SK-MEL-5 (cell line): ENCODE results near the gene JAK2. TPM values are rescaled to one million over a fixed set of nuclear protein-coding genes. Genes with fewer than 3 reads are reported as not detected.
"Not testable (repeated sequence)": the region's sequence is repeated elsewhere in the genome, so short reads cannot be mapped to it uniquely, and the experiment has no call there.

Experiments
- DNase-seq: peaks from one replicate; pipeline ENCODE4 v3.0.0-alpha.2; 2016; ENCODE audit warnings: low read depth, low spot score
- in situ Hi-C: cut with HindIII; loops from 2 replicates; pipeline ENCODE4 v1.10.0; 2016; ENCODE audit warnings: low sequenced_read_pairs, high pct_unique_total_duplicates, low pct_unique_long_range_greater_than_20kb
- polyA plus RNA-seq, 2 experiments: library from polyadenylated mRNA; depleted of rRNA; stranded (reverse); fragments of >200 nt; gene quantifications; 2 replicates each; pipeline ENCODE4 v1.2.3, GENCODE V29; 2015
- total RNA-seq: library from RNA; depleted of rRNA; stranded (reverse); fragments of >200 nt; shearing (Covaris generic); gene quantifications from 2 replicates; pipeline ENCODE4 v1.2.3, GENCODE V29; 2014; rRNA removed

Gene JAK2
- 4.3 and 5.7 TPM in 2 replicates for total RNA-seq
- polyA plus RNA-seq (2015; cell fraction: cytosol; rRNA removed), result 3.4 and 6.6 TPM in 2 replicates
- 16.0 and 22.7 TPM in 2 replicates for polyA plus RNA-seq (2015; cell fraction: nucleus; rRNA removed)

GRCh38 chr9:4984621-4985385, at the start of gene JAK2:
Gene JAK2, plus strand, starts transcription at chr9:4985272. Its CDS starts 36,716 bp downstream, at chr9:5021988.
- in situ Hi-C loops, result no loop called here

GRCh38 chr9:4936277-4936676, 48.8 kb upstream of the JAK2 start:
- no peak for DNase-seq
- in situ Hi-C loops, result no loop called here

More at GRCh38 chr9:4984621-4985385, at the start of gene JAK2:
- DNase-seq, result peak; percentile 92

- no peak for DNase-seq
- in situ Hi-C loops, result no loop called here
Observed at GRCh38 chr9:4936823-4937222, 48.2 kb upstream of the JAK2 start.

GRCh38 chr9:4937446-4937845, 47.6 kb upstream of the JAK2 start:
- no peak for DNase-seq
- in situ Hi-C loops, result no loop called here

GRCh38 chr9:4938496-4938895, 46.6 kb upstream of the JAK2 start:
- DNase-seq, result no peak
- in situ Hi-C loops, result no loop called here

- DNase-seq, result no peak
- in situ Hi-C loops, result no loop called here
Observed at GRCh38 chr9:4939118-4939561, 45.9 kb upstream of the JAK2 start.

GRCh38 chr9:4942042-4942691, 42.9 kb upstream of the JAK2 start:
- DNase-seq, in situ Hi-C loops: not testable (repeated sequence)

GRCh38 chr9:4943346-4943745, 41.7 kb upstream of the JAK2 start:
- DNase-seq, result no peak
- in situ Hi-C loops, result no loop called here

- DNase-seq, in situ Hi-C loops: not testable (repeated sequence)
Observed at GRCh38 chr9:4944431-4945211, 40.5 kb upstream of the JAK2 start.

- no peak for DNase-seq
- in situ Hi-C loops, result no loop called here
Observed at GRCh38 chr9:4946937-4947336, 38.1 kb upstream of the JAK2 start.

- no peak for DNase-seq
- in situ Hi-C loops, result no loop called here
Observed at GRCh38 chr9:4955836-4956235, 29.2 kb upstream of the JAK2 start.

- in situ Hi-C loops, result no loop called here
Observed at GRCh38 chr9:4959031-4959430, 26.0 kb upstream of the JAK2 start.

GRCh38 chr9:4962085-4962484, 23.0 kb upstream of the JAK2 start:
- in situ Hi-C loops, result no loop called here
- DNase-seq, result no peak

More at GRCh38 chr9:4959031-4959430, 26.0 kb upstream of the JAK2 start:
- DNase-seq, result no peak

- in situ Hi-C loops, result no loop called here
- DNase-seq, result no peak
Observed at GRCh38 chr9:4964540-4964939, 20.5 kb upstream of the JAK2 start.

- in situ Hi-C loops, result no loop called here
- no peak for DNase-seq
Observed at GRCh38 chr9:4965174-4965821, 19.8 kb upstream of the JAK2 start.

GRCh38 chr9:4967523-4967922, 17.5 kb upstream of the JAK2 start:
- DNase-seq, result no peak
- in situ Hi-C loops, result no loop called here

- in situ Hi-C loops, result no loop called here
- DNase-seq, result no peak
Observed at GRCh38 chr9:4969130-4969529, 15.9 kb upstream of the JAK2 start.
